MM.1S (cell line): ENCODE data around the gene NDUFS3.

ENCODE experiments used
- DNase-seq: peaks from one replicate; pipeline ENCODE4 v3.0.0-alpha.2; 2015
- H2AFZ ChIP-seq: fragments of 300-600 bp; sonication (generic); 2 replicates; pipeline ENCODE4 v1.6.0; 2016; ENCODE audit warnings: antibody characterized with exemption, low read length
- H3F3A ChIP-seq: fragments of 300-600 bp; sonication (generic); 2 replicates; pipeline ENCODE4 v1.6.1; 2016; ENCODE audit warnings: mild to moderate bottlenecking, antibody characterized with exemption, low read length, moderate library complexity, mixed read lengths; ENCODE audit not compliant: insufficient read depth
- H3K27ac ChIP-seq: fragments of 300-600 bp; sonication (generic); 2 replicates; pipeline ENCODE4 v1.5.1; 2016; ENCODE audit warnings: mild to moderate bottlenecking, low read length
- H3K27me3 ChIP-seq: fragments of 300-600 bp; sonication (generic); replicated peaks from 2 replicates; pipeline ENCODE4 v1.6.0; 2016; ENCODE audit warnings: low read length; ENCODE audit not compliant: insufficient read depth
- H3K36me3 ChIP-seq: fragments of 300-600 bp; sonication (generic); replicated peaks from 2 replicates; pipeline ENCODE4 v1.6.1; 2016; ENCODE audit warnings: mild to moderate bottlenecking, low read length, mixed read lengths; ENCODE audit not compliant: insufficient read depth
- H3K4me1 ChIP-seq: fragments of 300-600 bp; sonication (generic); 2 replicates; pipeline ENCODE4 v1.6.1; 2016; ENCODE audit warnings: low read length, mixed read lengths
- H3K4me2 ChIP-seq: fragments of 300-600 bp; sonication (generic); 2 replicates; pipeline ENCODE4 v1.6.0; 2016; ENCODE audit warnings: low read depth, low read length
- H3K4me3 ChIP-seq: fragments of 300-600 bp; sonication (generic); 2 replicates; pipeline ENCODE4 v1.5.1; 2016; ENCODE audit warnings: low read length, mixed read lengths
- H3K79me2 ChIP-seq: fragments of 300-600 bp; sonication (generic); 2 replicates; pipeline ENCODE4 v1.6.1; 2016; ENCODE audit warnings: mixed run types, low read length, mixed read lengths
- H3K9ac ChIP-seq: fragments of 300-600 bp; sonication (generic); 2 replicates; pipeline ENCODE4 v1.6.1; 2016; ENCODE audit warnings: low read length, mixed read lengths
- H3K9me2 ChIP-seq: fragments of 300-600 bp; sonication (generic); replicated peaks from 2 replicates; pipeline ENCODE4 v1.6.1; 2016; ENCODE audit warnings: mild to moderate bottlenecking, low read length, mixed read lengths; ENCODE audit not compliant: insufficient read depth
- H3K9me3 ChIP-seq: fragments of 300-600 bp; sonication (generic); replicated peaks from 2 replicates; pipeline ENCODE4 v1.6.1; 2016; ENCODE audit warnings: mild to moderate bottlenecking, low read length, mixed read lengths; ENCODE audit not compliant: insufficient read depth
- H4K20me1 ChIP-seq: fragments of 300-600 bp; sonication (generic); 2 replicates; pipeline ENCODE4 v1.6.1; 2016; ENCODE audit warnings: mild to moderate bottlenecking, low read length, moderate library complexity, mixed read lengths; ENCODE audit not compliant: insufficient read depth
- EZH2 ChIP-seq: fragments of 300-600 bp; sonication (generic); optimal IDR thresholded peaks from 2 replicates; pipeline ENCODE3; 2017; ENCODE audit warnings: low read depth, mild to moderate bottlenecking, antibody characterized with exemption, low read length, mixed read lengths
- EZH2phosphoT487 ChIP-seq: fragments of 300-600 bp; sonication (generic); IDR thresholded peaks from 2 replicates; pipeline ENCODE4 v1.6.1; 2018; ENCODE audit warnings: antibody characterized with exemption, low read length
- TF ChIP-seq, protein P1 (sequence below): fragments of 300-600 bp; sonication (generic); IDR thresholded peaks from 2 replicates; pipeline ENCODE4 v1.5.1; 2016; ENCODE audit warnings: antibody characterized with exemption, low read length, mixed read lengths

NDUFS3 gene

DNA sequence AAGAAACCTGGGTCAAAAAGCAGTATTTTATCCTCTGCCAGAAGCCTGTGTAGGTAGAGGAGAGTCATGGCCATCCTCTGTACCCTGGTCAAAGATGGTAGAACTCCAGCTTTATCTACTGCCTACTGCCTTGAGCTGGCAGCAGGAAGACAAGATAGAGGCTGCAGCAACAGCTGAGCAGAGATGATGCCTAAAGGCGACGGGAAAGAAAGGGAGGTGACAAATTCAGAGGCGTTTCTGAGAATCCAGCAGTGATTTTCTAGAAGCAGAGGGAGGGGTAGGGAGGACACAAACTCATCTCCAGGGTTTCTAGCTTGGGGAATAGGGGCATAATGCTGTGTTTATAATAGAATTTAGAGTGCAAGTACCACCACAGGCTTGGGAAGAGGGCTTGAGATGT lies 30.8 kb downstream of the NDUFS3 start:
- H2AFZ ChIP-seq: no peak overlapping the region

DNA sequence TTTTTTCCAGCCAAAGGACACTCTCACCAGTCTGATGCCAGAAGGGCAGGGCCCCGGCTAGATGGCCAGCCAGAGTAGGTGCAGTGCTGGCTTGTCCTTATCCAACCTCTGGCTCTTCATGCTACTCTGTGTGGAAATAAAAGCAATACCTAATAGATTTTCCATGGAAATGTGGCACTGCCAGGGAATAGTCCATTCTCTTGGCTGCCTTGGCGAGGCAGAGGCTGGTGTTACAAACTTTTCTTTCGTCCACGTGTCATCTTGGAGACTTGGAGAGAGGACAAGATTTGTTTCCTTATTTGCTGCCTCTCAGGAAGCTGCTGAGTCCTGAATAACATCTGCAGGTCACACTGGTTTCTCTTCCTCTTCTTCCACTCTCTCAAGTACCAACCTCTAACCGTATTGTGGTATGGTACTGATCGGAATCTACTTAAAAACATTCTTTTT lies 32.5 kb downstream of the NDUFS3 start:
- peak overlapping the region; percentile 15; the same call in 1 of the 2 replicates for H3K27ac ChIP-seq

More for the DNA sequence above, 30.8 kb downstream of the NDUFS3 start:
- Histone ChIP-seq H3K4me2 (no peak overlapping the region), H3K79me2 (no peaks in the 10 kb centered on the region), H4K20me1 (no peaks in the 10 kb centered on the region), H3K27ac (no peak overlapping the region), H3K27me3 (no peaks in the 10 kb centered on the region), H3K9me3 (no peaks in the 10 kb centered on the region), H3K9ac (no peak overlapping the region), H3F3A (0 out of 2 replicates have a peak, but pooled peaks cover 4% of the 10 kb centered on the region), H3K4me3 (no peak overlapping the region), H3K9me2 (no peaks in the 10 kb centered on the region), H3K36me3 (no peaks in the 10 kb centered on the region), H3K4me1 (peaks cover 16% of the 10 kb centered on the region)
- DNase-seq: no peak
- TF ChIP-seq EZH2phosphoT487: no peak
- TF ChIP-seq EZH2: no peak
- TF ChIP-seq, protein P1, sequence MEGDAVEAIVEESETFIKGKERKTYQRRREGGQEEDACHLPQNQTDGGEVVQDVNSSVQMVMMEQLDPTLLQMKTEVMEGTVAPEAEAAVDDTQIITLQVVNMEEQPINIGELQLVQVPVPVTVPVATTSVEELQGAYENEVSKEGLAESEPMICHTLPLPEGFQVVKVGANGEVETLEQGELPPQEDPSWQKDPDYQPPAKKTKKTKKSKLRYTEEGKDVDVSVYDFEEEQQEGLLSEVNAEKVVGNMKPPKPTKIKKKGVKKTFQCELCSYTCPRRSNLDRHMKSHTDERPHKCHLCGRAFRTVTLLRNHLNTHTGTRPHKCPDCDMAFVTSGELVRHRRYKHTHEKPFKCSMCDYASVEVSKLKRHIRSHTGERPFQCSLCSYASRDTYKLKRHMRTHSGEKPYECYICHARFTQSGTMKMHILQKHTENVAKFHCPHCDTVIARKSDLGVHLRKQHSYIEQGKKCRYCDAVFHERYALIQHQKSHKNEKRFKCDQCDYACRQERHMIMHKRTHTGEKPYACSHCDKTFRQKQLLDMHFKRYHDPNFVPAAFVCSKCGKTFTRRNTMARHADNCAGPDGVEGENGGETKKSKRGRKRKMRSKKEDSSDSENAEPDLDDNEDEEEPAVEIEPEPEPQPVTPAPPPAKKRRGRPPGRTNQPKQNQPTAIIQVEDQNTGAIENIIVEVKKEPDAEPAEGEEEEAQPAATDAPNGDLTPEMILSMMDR: no peak

DNA sequence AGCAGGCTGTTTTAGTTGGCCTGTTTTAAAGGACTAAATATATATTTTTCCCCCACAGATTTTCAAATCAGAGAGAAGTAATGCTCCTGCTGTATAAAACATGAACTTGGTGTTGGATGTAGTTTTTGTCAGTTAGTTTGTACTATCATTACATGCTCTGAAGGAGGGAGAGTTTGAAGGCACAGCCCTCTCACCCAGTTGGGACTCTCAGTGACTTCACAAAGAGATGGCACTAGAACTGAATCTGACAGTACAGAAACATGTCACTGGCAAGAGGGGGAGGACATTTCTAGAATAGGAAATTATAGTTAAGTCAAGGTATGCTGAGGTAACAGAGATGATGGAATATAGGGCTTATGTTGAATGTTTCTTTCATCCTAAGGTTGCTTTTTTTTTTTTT lies 36.4 kb downstream of the NDUFS3 start:
- DNase-seq: no peak
- H3K9me3 ChIP-seq: no peaks in the 10 kb centered on the region
- H3K9ac ChIP-seq: no peak overlapping the region
- no peaks in the 10 kb centered on the region for H4K20me1 ChIP-seq
- no peaks in the 10 kb centered on the region for H3K27me3 ChIP-seq
- no peaks in the 10 kb centered on the region for H3K79me2 ChIP-seq
- no peak overlapping the region for H2AFZ ChIP-seq
- peaks cover 42% of the 10 kb centered on the region for H3K4me1 ChIP-seq
- TF ChIP-seq EZH2: no peak
- TF ChIP-seq, protein P1: no peak
- no peak for TF ChIP-seq EZH2phosphoT487
- no peak overlapping the region for H3K4me2 ChIP-seq
- H3K27ac ChIP-seq: no peak overlapping the region
- peaks cover 15% of the 10 kb centered on the region; the same call in 1 of the 2 replicates for H3F3A ChIP-seq
- H3K36me3 ChIP-seq: no peaks in the 10 kb centered on the region
- no peak overlapping the region for H3K4me3 ChIP-seq
- no peaks in the 10 kb centered on the region for H3K9me2 ChIP-seq

More for the DNA sequence above, 32.5 kb downstream of the NDUFS3 start:
- Histone ChIP-seq H3K9me3 (no peaks in the 10 kb centered on the region), H3K27me3 (no peaks in the 10 kb centered on the region), H3K4me2 (peak overlapping the region; percentile 35; the same call in 1 of the 2 replicates), H3K4me3 (no peak overlapping the region), H3K9me2 (no peaks in the 10 kb centered on the region), H4K20me1 (no peaks in the 10 kb centered on the region), H3K36me3 (no peaks in the 10 kb centered on the region), H3K9ac (no peak overlapping the region), H3K4me1 (peaks cover 18% of the 10 kb centered on the region), H3F3A (0 out of 2 replicates have a peak, but pooled peaks cover 4% of the 10 kb centered on the region), H3K79me2 (no peaks in the 10 kb centered on the region), H2AFZ (no peak overlapping the region)
- TF ChIP-seq EZH2: no peak
- TF ChIP-seq, protein P1: no peak
- TF ChIP-seq EZH2phosphoT487: no peak
- peak; percentile 33 for DNase-seq
